H9 (cell line): ENCODE results near the gene IRF4. TPM values are rescaled to one million over a fixed set of nuclear protein-coding genes. Genes with fewer than 3 reads are reported as not detected.

Source experiments
- DNase-seq: peaks from one replicate; pipeline ENCODE4 v3.0.0-alpha.2; 2017
- H2AFZ ChIP-seq: one replicate; pipeline ENCODE4 v1.6.1; 2013; ENCODE audit warnings: mild to moderate bottlenecking, low read length, control low read depth, moderate library complexity
- H2AK5ac ChIP-seq: 2 replicates; pipeline ENCODE4 v1.6.1; 2013; ENCODE audit warnings: low read length, control low read depth, mixed read lengths; ENCODE audit not compliant: insufficient read length
- H2BK120ac ChIP-seq: one replicate; pipeline ENCODE4 v1.6.1; 2013; ENCODE audit warnings: low read depth, mild to moderate bottlenecking, low read length, control low read depth, inconsistent platforms; ENCODE audit not compliant: poor library complexity, severe bottlenecking
- H2BK12ac ChIP-seq: 2 replicates; pipeline ENCODE4 v1.6.1; 2013; ENCODE audit warnings: low read length, control low read depth, mixed read lengths, low read depth; ENCODE audit not compliant: insufficient read length
- H2BK15ac ChIP-seq: 2 replicates; pipeline ENCODE4 v1.6.1; 2013; ENCODE audit warnings: low read depth, low read length, control low read depth
- H2BK20ac ChIP-seq: one replicate; pipeline ENCODE4 v1.6.1; 2013; ENCODE audit warnings: low read depth, mild to moderate bottlenecking, low read length, control low read depth, inconsistent platforms; ENCODE audit not compliant: poor library complexity, severe bottlenecking
- H2BK5ac ChIP-seq: 2 replicates; pipeline ENCODE4 v1.6.1; 2013; ENCODE audit warnings: low read length, control low read depth, mixed read lengths; ENCODE audit not compliant: insufficient read length
- H3K14ac ChIP-seq: 2 replicates; pipeline ENCODE4 v1.6.1; 2013; ENCODE audit warnings: low read length, control low read depth; ENCODE audit not compliant: insufficient read depth
- H3K18ac ChIP-seq: 2 replicates; pipeline ENCODE4 v1.6.1; 2013; ENCODE audit warnings: low read depth, mild to moderate bottlenecking, mixed read lengths, low read length, control low read depth; ENCODE audit not compliant: insufficient read length
- H3K23ac ChIP-seq: 2 replicates; pipeline ENCODE4 v1.6.1; 2013; ENCODE audit warnings: low read length, control low read depth, mixed read lengths, low read depth; ENCODE audit not compliant: insufficient read length
- H3K23me2 ChIP-seq: 2 replicates; pipeline ENCODE4 v1.6.1; 2013; ENCODE audit warnings: low read depth, mild to moderate bottlenecking, mixed read lengths, low read length, control low read depth; ENCODE audit not compliant: insufficient read length, poor library complexity, severe bottlenecking
- H3K27ac ChIP-seq: 2 replicates; pipeline ENCODE4 v1.5.1; 2013; ENCODE audit warnings: low read length, control low read depth, mixed read lengths, low read depth; ENCODE audit not compliant: insufficient read length
- H3K27me3 ChIP-seq: 2 replicates; pipeline ENCODE4 v1.6.1; 2013; ENCODE audit warnings: low read length, control low read depth, inconsistent platforms; ENCODE audit not compliant: insufficient read depth
- H3K4ac ChIP-seq: 2 replicates; pipeline ENCODE4 v1.6.1; 2013; ENCODE audit warnings: low read depth, mild to moderate bottlenecking, control low read depth, inconsistent platforms, low read length, moderate library complexity
- H3K4me1 ChIP-seq: 2 replicates; pipeline ENCODE4 v1.6.1; 2013; ENCODE audit warnings: low read length, control low read depth, inconsistent platforms; ENCODE audit not compliant: insufficient read depth
- H3K4me2 ChIP-seq: 2 replicates; pipeline ENCODE4 v1.6.1; 2013; ENCODE audit warnings: low read length, control low read depth, mixed read lengths; ENCODE audit not compliant: insufficient read length, insufficient read depth
- H3K56ac ChIP-seq: 2 replicates; pipeline ENCODE4 v1.6.1; 2013; ENCODE audit warnings: low read depth, mild to moderate bottlenecking, mixed read lengths, low read length, control low read depth; ENCODE audit not compliant: insufficient read length
- H3K79me1 ChIP-seq: 2 replicates; pipeline ENCODE4 v1.6.1; 2013; ENCODE audit warnings: low read depth, mild to moderate bottlenecking, moderate library complexity, low read length, control low read depth, inconsistent platforms; ENCODE audit not compliant: insufficient read depth, poor library complexity, severe bottlenecking
- H3K79me2 ChIP-seq: 2 replicates; pipeline ENCODE4 v1.6.1; 2013; ENCODE audit warnings: low read length, control low read depth, inconsistent platforms; ENCODE audit not compliant: insufficient read depth
- H3K9ac ChIP-seq: 2 replicates; pipeline ENCODE4 v1.6.1; 2013; ENCODE audit warnings: low read length, control low read depth, mixed read lengths; ENCODE audit not compliant: insufficient read length; ENCODE audit errors: extremely low read depth
- H3K9me3 ChIP-seq: one replicate; pipeline ENCODE4 v1.6.1; 2013; ENCODE audit warnings: low read depth, low read length, inconsistent platforms; ENCODE audit not compliant: control insufficient read depth
- H3T11ph ChIP-seq: one replicate; pipeline ENCODE4 v1.6.1; 2013; ENCODE audit warnings: mild to moderate bottlenecking, low read length, control low read depth, inconsistent platforms
- H4K20me1 ChIP-seq: one replicate; pipeline ENCODE4 v1.6.1; 2013; ENCODE audit not compliant: control insufficient read depth, insufficient read length, insufficient read depth
- H4K5ac ChIP-seq: 2 replicates; pipeline ENCODE4 v1.6.1; 2013; ENCODE audit warnings: low read depth, mild to moderate bottlenecking, mixed read lengths, low read length, control low read depth; ENCODE audit not compliant: insufficient read length
- H4K8ac ChIP-seq: replicated peaks from 2 replicates; pipeline ENCODE4 v1.6.1; 2013; ENCODE audit warnings: low read length, control low read depth, mixed read lengths, low read depth; ENCODE audit not compliant: insufficient read length
- H4K91ac ChIP-seq: 2 replicates; pipeline ENCODE4 v1.6.1; 2013; ENCODE audit warnings: low read depth, mild to moderate bottlenecking, moderate library complexity, mixed read lengths, low read length, control low read depth; ENCODE audit not compliant: insufficient read length
- H3K27ac Mint-ChIP-seq, 3 experiments: 2 replicates in 2 of 3; 3 replicates in 1 of 3; pipeline ENCODE4 v1.8.0; 2020 to 2021; ENCODE audit warnings: mixed read lengths in 3 of 3, mild to moderate bottlenecking in 1 of 3, moderate library complexity in 1 of 3
- H3K27me3 Mint-ChIP-seq: 2 replicates; pipeline ENCODE4 v1.8.0; 2021; ENCODE audit warnings: low read depth, mild to moderate bottlenecking, moderate library complexity, mixed read lengths
- H3K36me3 Mint-ChIP-seq, 3 experiments: 2 replicates in 2 of 3; 3 replicates in 1 of 3; pipeline ENCODE4 v1.8.0; 2020 to 2021; ENCODE audit warnings: low read depth in 3 of 3, mixed read lengths in 3 of 3; ENCODE audit not compliant: insufficient read depth in 1 of 3
- H3K4me1 Mint-ChIP-seq, 2 experiments: 2 replicates each; pipeline ENCODE4 v1.8.0; 2020; ENCODE audit warnings: mixed read lengths in 2 of 2
- H3K4me3 Mint-ChIP-seq, 2 experiments: 2 replicates in 1 of 2; 3 replicates in 1 of 2; pipeline ENCODE4 v1.8.0; 2020 to 2021; ENCODE audit warnings: mild to moderate bottlenecking in 2 of 2, mixed read lengths in 2 of 2, moderate library complexity in 1 of 2
- H3K9me3 Mint-ChIP-seq, 2 experiments: 2 replicates in 1 of 2; 3 replicates in 1 of 2; pipeline ENCODE4 v1.8.0; 2020; ENCODE audit warnings: mild to moderate bottlenecking in 2 of 2, mixed read lengths in 2 of 2, moderate library complexity in 1 of 2
- WGBS: extraction: QIAGEN DNeasy Blood & Tissue Kit; methylation state at CpG from one replicate; pipeline ENCODE4 v1.1.7; 2013; ENCODE audit warnings: missing lambda C conversion rate, low lambda C conversion rate, mixed read lengths; ENCODE audit not compliant: insufficient read length; ENCODE audit errors: extremely low coverage; 5-methylcytosine and 5-hydroxymethylcytosine counted together
- total RNA-seq: library from RNA; stranded (reverse); gene quantifications from 2 replicates; pipeline ENCODE4 v1.2.1, GENCODE V29; 2021
- TF ChIP-seq, protein P1 (sequence below): fragments of 200-600 bp; sonication (generic); conservative IDR thresholded peaks from 3 replicates; pipeline ENCODE4 v1.8.0; 2021; ENCODE audit warnings: antibody characterized with exemption, mild to moderate bottlenecking

IRF4 gene
- total RNA-seq, 1 experiment from 2014 or later = 0.31 TPM

DNA sequence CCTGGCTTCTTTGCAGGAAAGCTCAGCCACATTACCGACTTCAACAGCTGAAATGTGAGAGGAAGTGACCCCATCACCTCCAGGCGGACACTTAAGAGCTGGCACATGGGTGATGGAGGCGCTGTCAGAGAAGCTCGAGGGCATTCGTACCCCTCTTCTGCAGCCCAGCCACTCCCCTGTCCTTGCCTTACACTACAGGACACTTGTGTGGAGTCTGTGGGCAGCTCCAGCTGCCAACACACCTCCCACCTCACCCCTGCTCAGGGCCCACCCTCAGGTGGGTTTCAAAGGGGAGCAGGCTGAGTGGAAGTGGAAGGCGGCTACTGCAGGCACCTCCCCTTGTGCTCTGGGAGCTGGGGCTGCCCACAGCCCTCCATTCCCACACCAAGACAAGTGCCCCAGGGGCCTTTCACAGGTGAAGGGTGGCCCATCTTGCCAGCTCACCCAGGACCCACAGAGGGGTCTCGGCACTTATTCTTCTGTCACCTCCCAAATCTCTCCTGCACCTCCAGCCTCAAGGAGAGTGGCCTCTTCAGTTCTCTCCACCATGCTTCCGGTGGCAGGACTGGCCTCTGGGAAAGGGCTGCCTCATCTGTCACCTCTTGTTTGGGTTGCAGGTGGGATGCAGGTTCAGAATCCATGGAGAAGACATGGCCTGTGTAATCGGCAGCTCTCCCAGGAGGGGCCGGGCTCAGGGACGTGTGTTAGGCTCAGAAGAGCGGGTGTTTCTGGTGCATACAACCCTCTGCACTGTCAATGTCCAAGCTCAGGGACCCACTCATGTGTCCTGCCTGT is 49.8 kb downstream of the IRF4 start:
- H3K79me1 ChIP-seq = no peaks in the 10 kb centered on the region
- H2BK120ac ChIP-seq = no peak overlapping the region
- no peak overlapping the region for H3K27ac Mint-ChIP-seq
- H4K8ac ChIP-seq = no peak overlapping the region
- no peak overlapping the region for H3K4me2 ChIP-seq
- H3K27me3 ChIP-seq = no peaks in the 10 kb centered on the region
- no peak overlapping the region for H3K27ac ChIP-seq
- H2BK15ac ChIP-seq = no peak overlapping the region
- no peak overlapping the region for H3K14ac ChIP-seq
- no CpG with 5 or more reads among the region's 12 CpGs for WGBS
- H4K91ac ChIP-seq = no peak overlapping the region
- H3K4ac ChIP-seq = no peak overlapping the region
- no peak overlapping the region for H2AFZ ChIP-seq
- H3K79me2 ChIP-seq = no peaks in the 10 kb centered on the region
- H2BK20ac ChIP-seq = no peak overlapping the region
- no peak overlapping the region for H3K9ac ChIP-seq
- no peak overlapping the region for H3K18ac ChIP-seq
- peaks cover 9% of the 10 kb centered on the region for H3K27me3 Mint-ChIP-seq
- no peak overlapping the region for H3T11ph ChIP-seq
- no peak overlapping the region for H2AK5ac ChIP-seq
- no peak overlapping the region for H2BK12ac ChIP-seq
- H4K20me1 ChIP-seq = no peaks in the 10 kb centered on the region
- TF ChIP-seq, protein P1, sequence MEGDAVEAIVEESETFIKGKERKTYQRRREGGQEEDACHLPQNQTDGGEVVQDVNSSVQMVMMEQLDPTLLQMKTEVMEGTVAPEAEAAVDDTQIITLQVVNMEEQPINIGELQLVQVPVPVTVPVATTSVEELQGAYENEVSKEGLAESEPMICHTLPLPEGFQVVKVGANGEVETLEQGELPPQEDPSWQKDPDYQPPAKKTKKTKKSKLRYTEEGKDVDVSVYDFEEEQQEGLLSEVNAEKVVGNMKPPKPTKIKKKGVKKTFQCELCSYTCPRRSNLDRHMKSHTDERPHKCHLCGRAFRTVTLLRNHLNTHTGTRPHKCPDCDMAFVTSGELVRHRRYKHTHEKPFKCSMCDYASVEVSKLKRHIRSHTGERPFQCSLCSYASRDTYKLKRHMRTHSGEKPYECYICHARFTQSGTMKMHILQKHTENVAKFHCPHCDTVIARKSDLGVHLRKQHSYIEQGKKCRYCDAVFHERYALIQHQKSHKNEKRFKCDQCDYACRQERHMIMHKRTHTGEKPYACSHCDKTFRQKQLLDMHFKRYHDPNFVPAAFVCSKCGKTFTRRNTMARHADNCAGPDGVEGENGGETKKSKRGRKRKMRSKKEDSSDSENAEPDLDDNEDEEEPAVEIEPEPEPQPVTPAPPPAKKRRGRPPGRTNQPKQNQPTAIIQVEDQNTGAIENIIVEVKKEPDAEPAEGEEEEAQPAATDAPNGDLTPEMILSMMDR = no peak
- H3K4me1 ChIP-seq = no peaks in the 10 kb centered on the region
- H2BK5ac ChIP-seq = no peak overlapping the region
- H3K23ac ChIP-seq = no peak overlapping the region
- H4K5ac ChIP-seq = no peak overlapping the region
- no peaks in the 10 kb centered on the region for H3K23me2 ChIP-seq
- no peaks in the 10 kb centered on the region for H3K9me3 ChIP-seq
- DNase-seq = no peak
- H3K9me3 Mint-ChIP-seq = no peaks in the 10 kb centered on the region; a peak in 1 of 5 replicates
- H3K56ac ChIP-seq = no peak overlapping the region
- H3K36me3 Mint-ChIP-seq = no peaks in the 10 kb centered on the region
- no peaks in the 10 kb centered on the region for H3K4me1 Mint-ChIP-seq
- H3K4me3 Mint-ChIP-seq = no peak overlapping the region
